Skin epidermis (tissue), 12 donors: ENCODE data around the gene OVOL1.
"Not testable (repeated sequence)": the region's sequence is repeated elsewhere in the genome, so short reads cannot be mapped to it uniquely, and the experiment has no call there.

Experiments used
- H3K27ac ChIP-seq, 21 experiments: fragments of 200-600 bp; sonication (generic) in 11 of 21; one replicate each; pipeline ENCODE4 v1.5.0; 2020; ENCODE audit warnings: mild to moderate bottlenecking in 3 of 21, inconsistent platforms in 2 of 21, moderate library complexity in 2 of 21
- H3K4me3 ChIP-seq, 7 experiments: fragments of 200-600 bp; sonication (generic) in 2 of 7; one replicate each; pipeline ENCODE4 v1.5.0; 2020; ENCODE audit warnings: inconsistent platforms in 2 of 7, mild to moderate bottlenecking in 2 of 7, moderate library complexity in 1 of 7

The OVOL1 gene

GRCh38 chr11:65786786-65787636, at the start of gene OVOL1:
OVOL1 (plus strand) TSS chr11:65787063; CDS start chr11:65787374, 311 bp downstream.
- Histone ChIP-seq H3K4me3 (peak within 1 kb of the TSS; percentile 34 to 61 (median 41)), H3K27ac (peak within 1 kb of the TSS in 20 of 21 experiments; percentile 14 to 85 (median 74))

- H3K4me3 ChIP-seq, result no peak overlapping the region
- no peak overlapping the region for H3K27ac ChIP-seq
These were observed 47.8 kb upstream of the OVOL1 start for GRCh38 chr11:65739022-65739421.

- H3K4me3 ChIP-seq, result no peak overlapping the region
- no peak overlapping the region for H3K27ac ChIP-seq
These were observed 45.7 kb upstream of the OVOL1 start for GRCh38 chr11:65741185-65741584.

- no peak overlapping the region for H3K4me3 ChIP-seq
- no peak overlapping the region for H3K27ac ChIP-seq
These were observed 44.5 kb upstream of the OVOL1 start for GRCh38 chr11:65742353-65742752.

GRCh38 chr11:65743681-65744025, 43.2 kb upstream of the OVOL1 start:
- Histone ChIP-seq H3K27ac (peak overlapping the region in 10 of 21 experiments; percentile 7 to 73 (median 50)), H3K4me3 (peak overlapping the region in 1 of 7 experiments; percentile 27)

- H3K27ac ChIP-seq, result peak overlapping the region in 11 of 21 experiments; percentile 7 to 73 (median 48)
- peak overlapping the region in 1 of 7 experiments; percentile 27 for H3K4me3 ChIP-seq
These were observed 42.7 kb upstream of the OVOL1 start for GRCh38 chr11:65744026-65744698.

- H3K4me3 ChIP-seq, result no peak overlapping the region
- H3K27ac ChIP-seq, result peak overlapping the region in 3 of 21 experiments; percentile 35 to 73 (median 67)
These were observed 42.2 kb upstream of the OVOL1 start for GRCh38 chr11:65744699-65745042.

GRCh38 chr11:65745049-65745448, 41.8 kb upstream of the OVOL1 start:
- H3K27ac ChIP-seq, result no peak overlapping the region
- H3K4me3 ChIP-seq, result no peak overlapping the region

- H3K27ac ChIP-seq, H3K4me3 ChIP-seq: not testable (repeated sequence)
These were observed 24.7 kb upstream of the OVOL1 start for GRCh38 chr11:65762169-65762568.

- not testable (repeated sequence) for H3K27ac ChIP-seq, H3K4me3 ChIP-seq
These were observed 24.0 kb upstream of the OVOL1 start for GRCh38 chr11:65762816-65763215.

- no peak overlapping the region for H3K27ac ChIP-seq
- H3K4me3 ChIP-seq, result no peak overlapping the region
These were observed 22.4 kb upstream of the OVOL1 start for GRCh38 chr11:65764434-65764833.

- no peak overlapping the region for H3K27ac ChIP-seq
- no peak overlapping the region for H3K4me3 ChIP-seq
These were observed 20.3 kb upstream of the OVOL1 start for GRCh38 chr11:65766535-65766934.

- Histone ChIP-seq H3K4me3 (no peak overlapping the region), H3K27ac (no peak overlapping the region)
These were observed 19.5 kb upstream of the OVOL1 start for GRCh38 chr11:65767406-65767805.

GRCh38 chr11:65767806-65768205, 19.1 kb upstream of the OVOL1 start:
- H3K4me3 ChIP-seq, H3K27ac ChIP-seq: not testable (repeated sequence)

GRCh38 chr11:65770951-65771567, 15.8 kb upstream of the OVOL1 start:
- no peak overlapping the region for H3K27ac ChIP-seq
- H3K4me3 ChIP-seq, result no peak overlapping the region

- no peak overlapping the region for H3K27ac ChIP-seq
- no peak overlapping the region for H3K4me3 ChIP-seq
These were observed 15.2 kb upstream of the OVOL1 start for GRCh38 chr11:65771589-65772112.

- peak overlapping the region in 1 of 21 experiments; percentile 82 for H3K27ac ChIP-seq
- no peak overlapping the region for H3K4me3 ChIP-seq
These were observed 13.0 kb upstream of the OVOL1 start for GRCh38 chr11:65773784-65774411.

GRCh38 chr11:65774525-65775306, 12.1 kb upstream of the OVOL1 start:
- Histone ChIP-seq H3K27ac (peak overlapping the region in 7 of 21 experiments; percentile 8 to 82 (median 65)), H3K4me3 (no peak overlapping the region)

- Histone ChIP-seq H3K27ac (peak overlapping the region in 19 of 21 experiments; percentile 15 to 82 (median 55)), H3K4me3 (no peak overlapping the region)
These were observed 10.7 kb upstream of the OVOL1 start for GRCh38 chr11:65776196-65776595.
